ENCODE data around the gene TLCD2. TPM values are rescaled to one million over a fixed set of nuclear protein-coding genes. Genes with fewer than 3 reads are reported as not detected.

TLCD2 gene
- total and polyA plus RNA-seq, 2 of the 13 experiments (the other 11 are each of a cell fraction or from before 2014, with no cell fraction given), result 0.90 to 1.1 TPM

DNA sequence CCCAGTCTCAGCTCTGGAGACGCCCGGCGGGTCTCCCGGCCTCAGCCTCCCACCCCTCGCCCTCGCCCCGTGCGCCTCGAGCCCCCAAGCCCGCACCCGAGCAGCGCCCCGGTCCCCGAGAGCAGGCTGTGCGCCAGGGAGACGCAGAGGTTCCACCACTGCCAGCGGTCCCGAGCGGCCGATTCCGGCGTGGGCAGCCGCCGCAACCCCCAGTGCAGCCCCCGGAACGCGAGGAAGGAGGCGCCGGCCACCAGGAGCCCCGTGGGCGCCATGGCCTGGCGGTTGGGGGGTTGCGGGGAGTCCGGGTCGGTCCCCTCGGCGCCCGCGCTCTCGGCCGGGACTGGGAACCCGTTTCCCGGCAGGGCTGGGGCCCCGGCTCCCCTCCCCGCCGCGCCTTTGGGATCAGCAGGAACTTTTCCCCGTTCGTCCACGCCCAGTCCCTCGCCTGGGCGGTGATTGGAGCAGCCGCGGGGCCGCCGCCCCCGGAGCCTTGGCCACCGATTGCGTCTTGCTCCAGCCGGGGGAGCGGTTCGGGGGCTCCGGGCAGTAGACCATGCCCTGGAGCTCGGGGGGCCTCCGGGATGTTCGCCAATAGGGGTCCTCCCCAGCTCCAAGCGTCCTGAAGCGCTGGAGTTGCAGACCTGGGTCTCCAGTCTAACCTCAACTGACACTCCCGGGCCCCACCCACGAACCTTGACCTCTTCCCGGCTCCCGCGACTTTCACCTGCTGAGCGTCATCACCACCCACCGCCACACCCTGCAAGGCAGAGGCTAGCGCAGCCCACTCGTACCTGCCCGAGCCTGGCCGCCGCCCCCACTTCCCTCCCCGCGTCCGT is at the start of gene TLCD2 (continued):
- TF ChIP-seq ZNF629 (CRISPR knock-in tag; conservative IDR thresholded peaks at IDR 0.05), result no peak
- TF ChIP-seq, protein P1, sequence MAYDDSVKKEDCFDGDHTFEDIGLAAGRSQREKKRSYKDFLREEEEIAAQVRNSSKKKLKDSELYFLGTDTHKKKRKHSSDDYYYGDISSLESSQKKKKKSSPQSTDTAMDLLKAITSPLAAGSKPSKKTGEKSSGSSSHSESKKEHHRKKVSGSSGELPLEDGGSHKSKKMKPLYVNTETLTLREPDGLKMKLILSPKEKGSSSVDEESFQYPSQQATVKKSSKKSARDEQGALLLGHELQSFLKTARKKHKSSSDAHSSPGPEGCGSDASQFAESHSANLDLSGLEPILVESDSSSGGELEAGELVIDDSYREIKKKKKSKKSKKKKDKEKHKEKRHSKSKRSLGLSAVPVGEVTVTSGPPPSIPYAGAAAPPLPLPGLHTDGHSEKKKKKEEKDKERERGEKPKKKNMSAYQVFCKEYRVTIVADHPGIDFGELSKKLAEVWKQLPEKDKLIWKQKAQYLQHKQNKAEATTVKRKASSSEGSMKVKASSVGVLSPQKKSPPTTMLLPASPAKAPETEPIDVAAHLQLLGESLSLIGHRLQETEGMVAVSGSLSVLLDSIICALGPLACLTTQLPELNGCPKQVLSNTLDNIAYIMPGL (CRISPR knock-in tag; IDR thresholded peaks at IDR 0.05; ENCODE audit: borderline replicate concordance in 1 of 2, low read depth in 1 of 2), result peak in 1 of 2 experiments; percentile 78; a peak in 2 of 4 replicates
- 0 out of 2 replicates have a peak, but pooled peaks have one; percentile 62 for TF ChIP-seq ARID2 (CRISPR knock-in tag; IDR thresholded peaks at IDR 0.05; ENCODE audit: borderline replicate concordance)
- TF ChIP-seq, protein P2, sequence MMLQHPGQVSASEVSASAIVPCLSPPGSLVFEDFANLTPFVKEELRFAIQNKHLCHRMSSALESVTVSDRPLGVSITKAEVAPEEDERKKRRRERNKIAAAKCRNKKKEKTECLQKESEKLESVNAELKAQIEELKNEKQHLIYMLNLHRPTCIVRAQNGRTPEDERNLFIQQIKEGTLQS (CRISPR knock-in tag; IDR thresholded peaks at IDR 0.05), result 0 out of 2 replicates have a peak, but pooled peaks have one; percentile 5
- no peak for TF ChIP-seq NCOA5 (CRISPR knock-in tag; IDR thresholded peaks at IDR 0.05)
- TF ChIP-seq SOX6 (IDR thresholded peaks at IDR 0.05), result no peak
- TF ChIP-seq SOX6 (CRISPR knock-in tag; IDR thresholded peaks at IDR 0.05), result peak; percentile 32
- peak; percentile 49 for TF ChIP-seq NR2F6 (IDR thresholded peaks at IDR 0.05)
- TF ChIP-seq NR2F6 (CRISPR knock-in tag; IDR thresholded peaks at IDR 0.05), result peak; percentile 73
- no peak for TF ChIP-seq GATAD1 (CRISPR knock-in tag; IDR thresholded peaks at IDR 0.05)
- TF ChIP-seq, protein P3, sequence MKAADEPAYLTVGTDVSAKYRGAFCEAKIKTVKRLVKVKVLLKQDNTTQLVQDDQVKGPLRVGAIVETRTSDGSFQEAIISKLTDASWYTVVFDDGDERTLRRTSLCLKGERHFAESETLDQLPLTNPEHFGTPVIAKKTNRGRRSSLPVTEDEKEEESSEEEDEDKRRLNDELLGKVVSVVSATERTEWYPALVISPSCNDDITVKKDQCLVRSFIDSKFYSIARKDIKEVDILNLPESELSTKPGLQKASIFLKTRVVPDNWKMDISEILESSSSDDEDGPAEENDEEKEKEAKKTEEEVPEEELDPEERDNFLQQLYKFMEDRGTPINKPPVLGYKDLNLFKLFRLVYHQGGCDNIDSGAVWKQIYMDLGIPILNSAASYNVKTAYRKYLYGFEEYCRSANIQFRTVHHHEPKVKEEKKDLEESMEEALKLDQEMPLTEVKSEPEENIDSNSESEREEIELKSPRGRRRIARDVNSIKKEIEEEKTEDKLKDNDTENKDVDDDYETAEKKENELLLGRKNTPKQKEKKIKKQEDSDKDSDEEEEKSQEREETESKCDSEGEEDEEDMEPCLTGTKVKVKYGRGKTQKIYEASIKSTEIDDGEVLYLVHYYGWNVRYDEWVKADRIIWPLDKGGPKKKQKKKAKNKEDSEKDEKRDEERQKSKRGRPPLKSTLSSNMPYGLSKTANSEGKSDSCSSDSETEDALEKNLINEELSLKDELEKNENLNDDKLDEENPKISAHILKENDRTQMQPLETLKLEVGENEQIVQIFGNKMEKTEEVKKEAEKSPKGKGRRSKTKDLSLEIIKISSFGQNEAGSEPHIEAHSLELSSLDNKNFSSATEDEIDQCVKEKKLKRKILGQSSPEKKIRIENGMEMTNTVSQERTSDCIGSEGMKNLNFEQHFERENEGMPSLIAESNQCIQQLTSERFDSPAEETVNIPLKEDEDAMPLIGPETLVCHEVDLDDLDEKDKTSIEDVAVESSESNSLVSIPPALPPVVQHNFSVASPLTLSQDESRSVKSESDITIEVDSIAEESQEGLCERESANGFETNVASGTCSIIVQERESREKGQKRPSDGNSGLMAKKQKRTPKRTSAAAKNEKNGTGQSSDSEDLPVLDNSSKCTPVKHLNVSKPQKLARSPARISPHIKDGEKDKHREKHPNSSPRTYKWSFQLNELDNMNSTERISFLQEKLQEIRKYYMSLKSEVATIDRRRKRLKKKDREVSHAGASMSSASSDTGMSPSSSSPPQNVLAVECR (CRISPR knock-in tag; IDR thresholded peaks at IDR 0.05; ENCODE audit: borderline replicate concordance), result peak; percentile 83
- TF ChIP-seq, protein P4, sequence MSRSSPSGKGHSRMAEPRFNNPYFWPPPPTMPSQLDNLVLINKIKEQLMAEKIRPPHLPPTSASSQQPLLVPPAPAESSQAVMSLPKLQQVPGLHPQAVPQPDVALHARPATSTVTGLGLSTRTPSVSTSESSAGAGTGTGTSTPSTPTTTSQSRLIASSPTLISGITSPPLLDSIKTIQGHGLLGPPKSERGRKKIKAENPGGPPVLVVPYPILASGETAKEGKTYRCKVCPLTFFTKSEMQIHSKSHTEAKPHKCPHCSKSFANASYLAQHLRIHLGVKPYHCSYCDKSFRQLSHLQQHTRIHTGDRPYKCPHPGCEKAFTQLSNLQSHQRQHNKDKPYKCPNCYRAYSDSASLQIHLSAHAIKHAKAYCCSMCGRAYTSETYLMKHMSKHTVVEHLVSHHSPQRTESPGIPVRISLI (CRISPR knock-in tag; IDR thresholded peaks at IDR 0.05; ENCODE audit: borderline replicate concordance), result no peak
- no peak for TF ChIP-seq ZNF749 (CRISPR knock-in tag; IDR thresholded peaks at IDR 0.05; ENCODE audit: borderline replicate concordance)
- no peak for TF ChIP-seq ZNF44 (CRISPR knock-in tag; IDR thresholded peaks at IDR 0.05)
- 0 out of 2 replicates have a peak, but pooled peaks have one; percentile 48 for TF ChIP-seq ZNF367 (CRISPR knock-in tag; IDR thresholded peaks at IDR 0.05; ENCODE audit: borderline replicate concordance)
- TF ChIP-seq SALL1 (CRISPR knock-in tag; IDR thresholded peaks at IDR 0.05), result peak; percentile 51
- TF ChIP-seq ZNF589 (CRISPR knock-in tag; conservative IDR thresholded peaks at IDR 0.05), result 0 out of 2 replicates have a peak, but pooled peaks have one; percentile 25
- TF ChIP-seq, protein P5, sequence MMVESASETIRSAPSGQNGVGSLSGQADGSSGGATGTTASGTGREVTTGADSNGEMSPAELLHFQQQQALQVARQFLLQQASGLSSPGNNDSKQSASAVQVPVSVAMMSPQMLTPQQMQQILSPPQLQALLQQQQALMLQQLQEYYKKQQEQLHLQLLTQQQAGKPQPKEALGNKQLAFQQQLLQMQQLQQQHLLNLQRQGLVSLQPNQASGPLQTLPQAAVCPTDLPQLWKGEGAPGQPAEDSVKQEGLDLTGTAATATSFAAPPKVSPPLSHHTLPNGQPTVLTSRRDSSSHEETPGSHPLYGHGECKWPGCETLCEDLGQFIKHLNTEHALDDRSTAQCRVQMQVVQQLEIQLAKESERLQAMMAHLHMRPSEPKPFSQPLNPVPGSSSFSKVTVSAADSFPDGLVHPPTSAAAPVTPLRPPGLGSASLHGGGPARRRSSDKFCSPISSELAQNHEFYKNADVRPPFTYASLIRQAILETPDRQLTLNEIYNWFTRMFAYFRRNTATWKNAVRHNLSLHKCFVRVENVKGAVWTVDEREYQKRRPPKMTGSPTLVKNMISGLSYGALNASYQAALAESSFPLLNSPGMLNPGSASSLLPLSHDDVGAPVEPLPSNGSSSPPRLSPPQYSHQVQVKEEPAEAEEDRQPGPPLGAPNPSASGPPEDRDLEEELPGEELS (CRISPR knock-in tag; IDR thresholded peaks at IDR 0.05), result 0 out of 2 replicates have a peak, but pooled peaks have one; percentile 9
- TF ChIP-seq ZNF670 (CRISPR knock-in tag; IDR thresholded peaks at IDR 0.05; ENCODE audit: borderline replicate concordance), result no peak
- TF ChIP-seq RXRA (CRISPR knock-in tag; IDR thresholded peaks at IDR 0.05), result peak; percentile 79

Measured in HepG2 (cell line).